Uterus (tissue), 4 donors: ENCODE results near the gene DIAPH3. TPM values are rescaled to one million over a fixed set of nuclear protein-coding genes. Genes with fewer than 3 reads are reported as not detected.
"Not testable (repeated sequence)": the region's sequence is repeated elsewhere in the genome, so short reads cannot be mapped to it uniquely, and the experiment has no call there.

Experiments
- DNase-seq, 2 donors: peaks; one replicate each; pipeline ENCODE4 v3.0.0-alpha.2; 2019 to 2020
- H3K27ac ChIP-seq, 2 donors: fragments of 200-600 bp; sonication (generic); 1 replicate in 1 of 2; 2 replicates in 1 of 2; pipeline ENCODE4 v1.5.1; 2016 to 2018
- H3K27me3 ChIP-seq, 2 donors: fragments of 200-600 bp; sonication (generic); one replicate each; pipeline ENCODE4 v1.5.1; 2018 to 2019; ENCODE audit warnings: control low read depth in 1 of 2
- H3K36me3 ChIP-seq, 2 donors: fragments of 200-600 bp; sonication (generic); one replicate each; pipeline ENCODE4 v1.5.1; 2019; ENCODE audit warnings: control low read depth in 1 of 2
- H3K4me1 ChIP-seq, 2 donors: fragments of 200-600 bp; sonication (generic); one replicate each; pipeline ENCODE4 v1.5.1; 2018 to 2019; ENCODE audit warnings: control low read depth in 1 of 2
- H3K4me3 ChIP-seq, 2 donors: fragments of 200-600 bp; sonication (generic); 1 replicate in 1 of 2; 2 replicates in 1 of 2; pipeline ENCODE4 v1.5.1; 2018 to 2019; ENCODE audit warnings: mild to moderate bottlenecking in 1 of 2
- H3K9me3 ChIP-seq, 2 donors: fragments of 200-600 bp; sonication (generic); one replicate each; pipeline ENCODE4 v1.5.1; 2019; ENCODE audit warnings: control low read depth in 1 of 2
- POLR2A ChIP-seq, 2 donors: fragments of 450-650 bp; IDR thresholded peaks; one replicate each; pipeline ENCODE4 v1.6.1; 2016; ENCODE audit warnings: antibody characterized with exemption in 2 of 2, mild to moderate bottlenecking in 1 of 2, moderate library complexity in 1 of 2
- intact Hi-C: fragments of 100-400 bp; cut with DNase I; formaldehyde crosslinking; loops from one replicate; pipeline ENCODE4 v1.15.1; 2023; ENCODE audit warnings: low total_unique reads
- total RNA-seq, 4 donors: library from RNA; depleted of rRNA in 3 of 4; stranded (reverse); fragments of >200 nt in 3 of 4; gene quantifications; one replicate each; pipeline versions ENCODE4 v1.1.0 to v1.2.4, GENCODE V29; 2014 to 2023
- TF ChIP-seq, protein P1 (sequence below), 4 experiments: fragments of 200-600 bp in 2 of 4; fragments of 450-650 bp in 2 of 4; sonication (generic) in 2 of 4; IDR thresholded peaks; one replicate each; pipeline ENCODE4 v1.5.1; 2016 to 2019; ENCODE audit warnings: antibody characterized with exemption in 4 of 4, mild to moderate bottlenecking in 2 of 4, moderate library complexity in 1 of 4
- donor health status: DM: yes; HTN: yes; CAD: no.

The DIAPH3 gene
- total RNA-seq, 4 donors from 2014 or later = 11.4 TPM; not detected in 3

DNA sequence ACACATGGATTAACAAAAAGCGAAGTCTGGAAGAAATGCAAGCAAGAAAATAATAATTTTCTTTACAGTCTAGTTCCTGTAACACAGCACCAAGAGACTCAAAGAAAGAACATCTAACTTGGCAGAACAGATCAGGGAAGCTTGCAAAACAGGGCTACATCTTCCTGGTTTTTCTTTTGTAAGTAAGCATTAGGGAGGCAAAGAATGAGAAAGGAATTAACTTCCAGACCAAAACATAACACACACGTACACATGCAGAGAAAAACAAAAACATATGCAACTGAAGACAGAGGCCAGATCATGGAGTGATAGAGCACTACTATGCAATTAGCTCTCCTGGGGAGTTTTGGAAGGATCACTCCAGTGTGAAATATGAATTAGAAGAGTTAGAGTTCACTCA lies 120.5 kb downstream of the DIAPH3 start:
- no peak for TF ChIP-seq POLR2A (IDR thresholded peaks at IDR 0.05)
- TF ChIP-seq, protein P1, sequence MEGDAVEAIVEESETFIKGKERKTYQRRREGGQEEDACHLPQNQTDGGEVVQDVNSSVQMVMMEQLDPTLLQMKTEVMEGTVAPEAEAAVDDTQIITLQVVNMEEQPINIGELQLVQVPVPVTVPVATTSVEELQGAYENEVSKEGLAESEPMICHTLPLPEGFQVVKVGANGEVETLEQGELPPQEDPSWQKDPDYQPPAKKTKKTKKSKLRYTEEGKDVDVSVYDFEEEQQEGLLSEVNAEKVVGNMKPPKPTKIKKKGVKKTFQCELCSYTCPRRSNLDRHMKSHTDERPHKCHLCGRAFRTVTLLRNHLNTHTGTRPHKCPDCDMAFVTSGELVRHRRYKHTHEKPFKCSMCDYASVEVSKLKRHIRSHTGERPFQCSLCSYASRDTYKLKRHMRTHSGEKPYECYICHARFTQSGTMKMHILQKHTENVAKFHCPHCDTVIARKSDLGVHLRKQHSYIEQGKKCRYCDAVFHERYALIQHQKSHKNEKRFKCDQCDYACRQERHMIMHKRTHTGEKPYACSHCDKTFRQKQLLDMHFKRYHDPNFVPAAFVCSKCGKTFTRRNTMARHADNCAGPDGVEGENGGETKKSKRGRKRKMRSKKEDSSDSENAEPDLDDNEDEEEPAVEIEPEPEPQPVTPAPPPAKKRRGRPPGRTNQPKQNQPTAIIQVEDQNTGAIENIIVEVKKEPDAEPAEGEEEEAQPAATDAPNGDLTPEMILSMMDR (IDR thresholded peaks at IDR 0.05) = no peak
- no peaks in the 10 kb centered on the region for H3K9me3 ChIP-seq
- H3K4me3 ChIP-seq = no peak overlapping the region
- H3K4me1 ChIP-seq = no peaks in the 10 kb centered on the region
- intact Hi-C loops = no loop called here
- H3K27ac ChIP-seq = no peak overlapping the region
- no peaks in the 10 kb centered on the region for H3K36me3 ChIP-seq
- no peak for DNase-seq
- H3K27me3 ChIP-seq = no peaks in the 10 kb centered on the region

DNA sequence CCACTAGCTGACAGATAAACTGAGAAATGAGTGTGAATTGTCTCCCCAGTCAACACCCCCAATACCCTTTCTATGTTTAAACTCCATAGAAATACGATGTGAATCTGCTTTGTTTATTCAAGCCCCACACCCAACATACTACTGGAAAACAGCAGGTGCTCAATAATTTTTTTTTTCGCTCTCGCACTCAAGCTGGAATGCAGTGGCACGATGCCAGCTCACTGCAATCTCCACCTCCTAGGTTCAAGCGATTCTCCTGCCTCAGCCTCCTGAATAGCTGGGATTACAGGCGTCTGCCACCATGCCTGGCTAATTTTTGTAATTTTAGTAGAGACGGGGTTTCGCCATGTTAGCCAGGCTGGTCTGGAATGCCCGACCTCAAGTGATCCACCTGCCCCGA lies 123.1 kb downstream of the DIAPH3 start:
- H3K4me1 ChIP-seq, H3K4me3 ChIP-seq, H3K9me3 ChIP-seq, DNase-seq, H3K36me3 ChIP-seq, intact Hi-C loops, H3K27ac ChIP-seq, H3K27me3 ChIP-seq: not testable (repeated sequence)

GRCh38 chr13:60035874-60036273 lies 127.9 kb downstream of the DIAPH3 start:
- H3K27me3 ChIP-seq = no peaks in the 10 kb centered on the region
- H3K36me3 ChIP-seq = no peaks in the 10 kb centered on the region
- H3K4me1 ChIP-seq = no peaks in the 10 kb centered on the region
- TF ChIP-seq, protein P1 (IDR thresholded peaks at IDR 0.05) = no peak
- no peak for TF ChIP-seq POLR2A (IDR thresholded peaks at IDR 0.05)
- H3K9me3 ChIP-seq = no peaks in the 10 kb centered on the region
- intact Hi-C loops = no loop called here
- H3K27ac ChIP-seq = no peak overlapping the region
- no peak overlapping the region for H3K4me3 ChIP-seq
- DNase-seq = no peak

DNA sequence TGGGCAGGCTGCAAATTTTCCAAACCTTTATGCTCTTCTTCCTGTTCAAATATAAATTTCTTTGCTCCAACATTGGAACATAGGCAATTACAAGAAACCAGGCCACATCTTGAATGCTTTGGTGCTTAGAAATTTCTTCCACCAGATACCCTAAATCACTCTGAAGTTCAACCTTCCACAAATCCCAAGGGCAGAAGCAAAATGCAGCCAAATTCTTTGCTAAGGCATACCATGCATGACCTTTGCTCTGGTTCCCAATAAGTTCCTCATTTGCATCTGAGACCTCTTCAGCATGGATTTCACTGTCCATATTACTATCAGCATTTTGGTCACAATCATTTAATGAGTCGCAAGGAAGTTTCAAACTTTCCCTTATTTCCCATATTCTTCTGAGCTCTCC lies 130.9 kb downstream of the DIAPH3 start:
- intact Hi-C loops = no loop called here
- H3K4me1 ChIP-seq = no peaks in the 10 kb centered on the region
- H3K27me3 ChIP-seq = no peaks in the 10 kb centered on the region
- no peaks in the 10 kb centered on the region for H3K9me3 ChIP-seq
- DNase-seq = no peak
- no peak for TF ChIP-seq POLR2A (IDR thresholded peaks at IDR 0.05)
- TF ChIP-seq, protein P1 (IDR thresholded peaks at IDR 0.05) = no peak
- H3K27ac ChIP-seq = no peak overlapping the region
- H3K36me3 ChIP-seq = no peaks in the 10 kb centered on the region
- H3K4me3 ChIP-seq = no peak overlapping the region

GRCh38 chr13:60028021-60028420 lies 135.7 kb downstream of the DIAPH3 start:
- H3K4me3 ChIP-seq = no peak overlapping the region
- H3K27ac ChIP-seq = no peak overlapping the region
- no peak for DNase-seq
- intact Hi-C loops = no loop called here
- no peaks in the 10 kb centered on the region for H3K4me1 ChIP-seq
- no peaks in the 10 kb centered on the region for H3K36me3 ChIP-seq
- no peaks in the 10 kb centered on the region for H3K27me3 ChIP-seq
- H3K9me3 ChIP-seq = no peaks in the 10 kb centered on the region
- TF ChIP-seq POLR2A (IDR thresholded peaks at IDR 0.05) = no peak
- TF ChIP-seq, protein P1 (IDR thresholded peaks at IDR 0.05) = no peak

DNA sequence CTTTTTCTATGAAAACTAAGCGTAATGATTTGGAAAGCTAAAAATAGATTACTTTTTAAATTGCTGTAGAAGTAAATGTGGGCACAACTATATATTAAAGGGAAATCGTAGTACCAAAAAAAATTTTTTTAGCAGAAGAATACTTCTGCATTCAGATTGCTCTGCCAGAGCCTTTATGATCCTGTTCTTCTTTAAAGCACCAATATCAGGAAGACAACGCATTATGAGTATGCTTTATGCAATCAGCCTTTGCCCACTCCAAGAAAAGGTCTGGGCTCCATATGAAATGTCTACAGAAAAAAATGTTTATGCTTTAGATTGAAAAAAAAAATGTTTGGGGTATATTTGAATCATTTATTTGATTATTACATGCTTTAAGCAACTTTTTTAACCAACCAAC lies 137.4 kb downstream of the DIAPH3 start:
- intact Hi-C loops = no loop called here
- H3K27me3 ChIP-seq = no peaks in the 10 kb centered on the region
- no peak for TF ChIP-seq POLR2A (IDR thresholded peaks at IDR 0.05)
- TF ChIP-seq, protein P1 (IDR thresholded peaks at IDR 0.05) = no peak

More for the DNA sequence above, 137.4 kb downstream of the DIAPH3 start:
- no peaks in the 10 kb centered on the region for H3K9me3 ChIP-seq
- no peak overlapping the region for H3K27ac ChIP-seq
- no peaks in the 10 kb centered on the region for H3K36me3 ChIP-seq
- no peaks in the 10 kb centered on the region for H3K4me1 ChIP-seq
- H3K4me3 ChIP-seq = no peak overlapping the region
- no peak for DNase-seq
